Nephron (organoid): ENCODE measurements around the gene PEX5L.

ENCODE experiments used
- H3K27ac Mint-ChIP-seq, 3 experiments: 2 replicates each; pipeline ENCODE4 v1.8.0; 2020; ENCODE audit warnings: mixed read lengths in 3 of 3, mild to moderate bottlenecking in 2 of 3, moderate library complexity in 1 of 3
- H3K27me3 Mint-ChIP-seq: 2 replicates; pipeline ENCODE4 v1.8.0; 2021; ENCODE audit warnings: low read depth, mild to moderate bottlenecking, moderate library complexity, mixed read lengths
- H3K36me3 Mint-ChIP-seq: 2 replicates; pipeline ENCODE4 v1.8.0; 2020; ENCODE audit warnings: low read depth, mixed read lengths
- H3K4me1 Mint-ChIP-seq: 2 replicates; pipeline ENCODE4 v1.8.0; 2020; ENCODE audit warnings: mixed read lengths
- H3K4me3 Mint-ChIP-seq, 3 experiments: 2 replicates each; pipeline ENCODE4 v1.8.0; 2020; ENCODE audit warnings: mild to moderate bottlenecking in 3 of 3, mixed read lengths in 3 of 3, moderate library complexity in 2 of 3
- H3K9me3 Mint-ChIP-seq: 2 replicates; pipeline ENCODE4 v1.8.0; 2020; ENCODE audit warnings: mixed read lengths
- TF ChIP-seq, protein P1 (sequence below), 3 experiments: fragments of 200-600 bp; sonication (generic); IDR thresholded peaks; one replicate each; pipeline ENCODE4 v1.5.0; 2021; ENCODE audit warnings: antibody characterized with exemption in 3 of 3; ENCODE audit not compliant: unreplicated experiment in 3 of 3

Gene PEX5L

DNA sequence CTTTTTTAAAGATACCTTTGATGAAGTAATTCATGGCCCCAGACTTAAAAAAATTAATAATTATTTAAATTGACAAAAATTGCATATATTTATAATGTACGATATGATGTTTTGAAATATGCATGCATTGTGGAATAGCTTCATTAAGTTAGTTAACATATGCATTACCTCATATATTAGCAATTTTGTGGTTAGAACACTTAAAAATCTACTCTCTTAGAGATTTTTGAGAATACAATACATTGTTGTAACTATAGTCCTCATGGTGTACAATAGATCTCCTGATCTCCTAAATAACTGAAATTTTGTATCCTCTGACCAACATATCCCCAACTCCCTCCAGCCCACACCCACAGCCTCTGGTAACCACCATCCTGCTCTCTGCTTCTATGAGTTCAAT is 104.1 kb downstream of the PEX5L start:
- H3K27me3 Mint-ChIP-seq, result no peaks in the 10 kb centered on the region
- H3K4me1 Mint-ChIP-seq, result peaks cover 12% of the 10 kb centered on the region
- H3K36me3 Mint-ChIP-seq, result no peaks in the 10 kb centered on the region
- H3K27ac Mint-ChIP-seq, result no peak overlapping the region
- no peak overlapping the region for H3K4me3 Mint-ChIP-seq
- H3K9me3 Mint-ChIP-seq, result no peaks in the 10 kb centered on the region
- TF ChIP-seq, protein P1, sequence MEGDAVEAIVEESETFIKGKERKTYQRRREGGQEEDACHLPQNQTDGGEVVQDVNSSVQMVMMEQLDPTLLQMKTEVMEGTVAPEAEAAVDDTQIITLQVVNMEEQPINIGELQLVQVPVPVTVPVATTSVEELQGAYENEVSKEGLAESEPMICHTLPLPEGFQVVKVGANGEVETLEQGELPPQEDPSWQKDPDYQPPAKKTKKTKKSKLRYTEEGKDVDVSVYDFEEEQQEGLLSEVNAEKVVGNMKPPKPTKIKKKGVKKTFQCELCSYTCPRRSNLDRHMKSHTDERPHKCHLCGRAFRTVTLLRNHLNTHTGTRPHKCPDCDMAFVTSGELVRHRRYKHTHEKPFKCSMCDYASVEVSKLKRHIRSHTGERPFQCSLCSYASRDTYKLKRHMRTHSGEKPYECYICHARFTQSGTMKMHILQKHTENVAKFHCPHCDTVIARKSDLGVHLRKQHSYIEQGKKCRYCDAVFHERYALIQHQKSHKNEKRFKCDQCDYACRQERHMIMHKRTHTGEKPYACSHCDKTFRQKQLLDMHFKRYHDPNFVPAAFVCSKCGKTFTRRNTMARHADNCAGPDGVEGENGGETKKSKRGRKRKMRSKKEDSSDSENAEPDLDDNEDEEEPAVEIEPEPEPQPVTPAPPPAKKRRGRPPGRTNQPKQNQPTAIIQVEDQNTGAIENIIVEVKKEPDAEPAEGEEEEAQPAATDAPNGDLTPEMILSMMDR (IDR thresholded peaks at IDR 0.05; ENCODE audit: unreplicated experiment in 3 of 3), result no peak

DNA sequence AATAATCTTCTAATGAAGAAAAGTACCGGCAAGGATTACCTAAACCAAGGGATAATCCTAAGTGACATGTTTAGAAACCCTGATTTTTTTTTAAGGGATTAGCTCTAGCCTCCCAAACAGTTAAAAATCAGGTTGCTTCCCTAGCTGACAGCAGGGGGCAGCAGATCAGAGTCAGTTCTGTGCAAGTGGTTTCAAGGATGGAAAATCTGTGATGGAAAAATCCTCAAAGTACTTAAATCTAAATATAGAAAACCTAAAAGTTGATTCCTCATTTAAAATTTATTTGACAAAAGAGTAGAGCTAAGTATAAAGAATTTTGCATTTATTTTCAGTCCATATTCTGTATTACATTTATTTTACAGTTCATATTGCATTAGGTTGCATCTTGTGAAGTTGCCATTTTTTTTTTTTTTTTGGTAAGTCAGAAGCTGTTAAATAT is 107.6 kb downstream of the PEX5L start:
- Mint-ChIP-seq H3K4me1 (peaks cover 17% of the 10 kb centered on the region), H3K9me3 (no peaks in the 10 kb centered on the region), H3K36me3 (no peaks in the 10 kb centered on the region), H3K4me3 (no peak overlapping the region), H3K27me3 (no peaks in the 10 kb centered on the region), H3K27ac (peak overlapping the region in 1 of 3 experiments; percentile 8)
- TF ChIP-seq, protein P1 (IDR thresholded peaks at IDR 0.05; ENCODE audit: unreplicated experiment in 3 of 3), result peak; percentile 77 to 89 (median 81)

DNA sequence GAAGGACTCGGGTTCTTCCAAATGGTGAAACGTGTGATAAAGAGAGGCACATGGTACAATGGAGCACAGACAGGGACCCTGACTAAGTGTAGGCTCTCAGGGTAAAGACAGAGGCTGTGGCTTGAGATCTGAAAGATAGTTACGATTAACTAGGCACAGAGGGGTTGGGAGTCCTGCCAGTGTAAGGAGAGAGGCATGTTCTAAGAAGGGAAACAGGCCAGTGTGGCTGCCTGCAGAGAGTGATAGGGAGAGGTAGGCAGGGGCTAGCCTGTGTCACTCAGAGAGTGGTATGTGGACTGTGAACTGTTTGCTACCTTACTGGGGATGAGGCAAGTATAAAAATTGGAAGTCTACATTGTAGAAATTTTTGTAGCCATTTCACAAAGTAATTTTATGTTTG is 109.5 kb downstream of the PEX5L start:
- H3K36me3 Mint-ChIP-seq, result no peaks in the 10 kb centered on the region
- H3K4me3 Mint-ChIP-seq, result no peak overlapping the region
- H3K27me3 Mint-ChIP-seq, result no peaks in the 10 kb centered on the region
- H3K27ac Mint-ChIP-seq, result no peak overlapping the region
- H3K4me1 Mint-ChIP-seq, result peaks cover 17% of the 10 kb centered on the region
- TF ChIP-seq, protein P1 (IDR thresholded peaks at IDR 0.05; ENCODE audit: unreplicated experiment in 3 of 3), result no peak
- no peaks in the 10 kb centered on the region for H3K9me3 Mint-ChIP-seq

DNA sequence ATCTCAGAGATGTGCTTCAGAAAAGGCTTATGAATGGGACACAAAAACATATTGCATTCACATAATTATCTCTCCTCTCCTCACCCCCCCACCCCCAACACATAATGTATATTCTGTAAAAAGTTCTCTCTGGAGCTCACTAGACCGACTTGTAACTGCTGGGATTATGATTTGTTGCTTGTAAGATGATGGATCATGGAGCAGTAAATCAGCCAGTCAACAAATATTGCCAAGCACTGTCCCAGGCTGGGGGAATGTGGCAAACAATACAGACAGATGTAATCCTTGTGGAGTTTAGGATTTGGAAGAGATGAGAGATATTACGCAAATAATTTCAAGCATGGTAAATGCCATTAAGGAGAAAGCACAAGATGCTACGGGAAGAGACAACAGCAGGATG is 114.8 kb downstream of the PEX5L start:
- H3K9me3 Mint-ChIP-seq, result no peaks in the 10 kb centered on the region
- H3K36me3 Mint-ChIP-seq, result no peaks in the 10 kb centered on the region
- peaks cover 11% of the 10 kb centered on the region for H3K4me1 Mint-ChIP-seq
- TF ChIP-seq, protein P1 (IDR thresholded peaks at IDR 0.05; ENCODE audit: unreplicated experiment in 3 of 3), result no peak
- no peak overlapping the region for H3K27ac Mint-ChIP-seq
- H3K27me3 Mint-ChIP-seq, result no peaks in the 10 kb centered on the region
- H3K4me3 Mint-ChIP-seq, result no peak overlapping the region

DNA sequence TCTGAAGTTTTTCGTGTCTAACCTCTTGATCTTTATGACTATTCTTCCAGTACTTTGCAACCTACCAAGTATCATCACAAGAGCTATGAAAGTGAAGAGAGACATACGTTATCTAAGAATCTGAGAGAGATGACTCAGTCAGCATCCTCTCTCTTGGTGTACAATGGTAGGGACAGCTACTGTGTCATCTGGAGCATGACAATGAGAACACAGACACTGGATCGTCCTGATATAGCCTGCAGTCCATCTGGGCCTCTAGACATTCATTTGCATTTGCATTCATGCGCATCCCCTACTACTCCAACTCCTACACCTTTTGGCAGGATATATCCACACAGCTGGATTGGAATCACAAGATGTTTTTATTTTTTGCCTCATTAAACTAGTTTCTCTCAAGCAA is 115.2 kb downstream of the PEX5L start:
- Mint-ChIP-seq H3K27ac (no peak overlapping the region), H3K4me1 (peaks cover 11% of the 10 kb centered on the region), H3K4me3 (no peak overlapping the region), H3K36me3 (no peaks in the 10 kb centered on the region), H3K27me3 (no peaks in the 10 kb centered on the region), H3K9me3 (no peaks in the 10 kb centered on the region)
- TF ChIP-seq, protein P1 (IDR thresholded peaks at IDR 0.05; ENCODE audit: unreplicated experiment in 3 of 3), result no peak

DNA sequence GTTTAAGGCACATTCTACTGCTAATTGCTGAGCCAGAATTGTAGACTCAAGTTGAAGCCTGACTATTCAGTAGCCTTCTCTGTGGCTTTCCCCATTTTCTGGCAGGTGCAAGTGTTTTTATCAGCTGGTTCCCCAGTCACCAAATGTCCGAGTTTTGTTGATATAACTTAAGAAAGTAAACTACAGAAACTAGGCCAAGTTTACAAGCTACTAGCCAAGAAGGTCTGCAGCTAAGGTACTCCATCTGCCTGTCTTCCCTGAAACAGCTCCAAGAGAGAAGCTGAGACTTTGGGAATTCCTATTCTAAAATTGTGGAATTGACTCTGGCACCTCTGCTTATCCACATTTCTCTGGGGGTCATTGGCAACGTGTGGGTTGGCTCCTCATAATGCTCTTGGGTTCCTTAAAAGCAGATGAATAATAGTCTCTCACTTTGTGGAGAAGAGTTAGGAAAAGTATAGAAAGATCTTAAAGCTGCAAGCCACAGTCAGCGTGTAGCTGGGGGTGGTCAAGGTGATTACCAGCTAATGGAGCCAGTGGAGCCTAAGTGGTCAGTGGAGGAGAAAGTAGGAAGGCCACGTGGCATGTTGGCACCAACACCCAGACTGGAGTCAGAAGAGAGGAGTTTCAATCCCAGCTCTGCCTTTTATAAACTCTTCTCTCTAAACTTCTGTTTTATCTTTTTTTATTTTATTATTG is 128.8 kb downstream of the PEX5L start:
- H3K27ac Mint-ChIP-seq, result no peak overlapping the region
- no peaks in the 10 kb centered on the region for H3K4me1 Mint-ChIP-seq
- TF ChIP-seq, protein P1 (IDR thresholded peaks at IDR 0.05; ENCODE audit: unreplicated experiment in 3 of 3), result no peak
- H3K9me3 Mint-ChIP-seq, result no peaks in the 10 kb centered on the region
- no peak overlapping the region for H3K4me3 Mint-ChIP-seq
- H3K27me3 Mint-ChIP-seq, result no peaks in the 10 kb centered on the region
- H3K36me3 Mint-ChIP-seq, result no peaks in the 10 kb centered on the region
